PC-3 (cell line): ENCODE data around the gene TLE3. TPM values are rescaled to one million over a fixed set of nuclear protein-coding genes. Genes with fewer than 3 reads are reported as not detected.

Experiments used
- ATAC-seq: fragments of 200-7000 bp; cut with Tn5 transposase; 2 replicates; pipeline ENCODE4 v1.9.1; 2020; ENCODE audit warnings: mild to moderate bottlenecking, moderate library complexity
- BruUV-seq: library from RNA; stranded (reverse); fragments of 400-500 nt; replicated peaks from 2 replicates; lab custom pipeline; 2021; lab: Mats Ljungman, UMichigan
- CTCF ChIA-PET: fragments of 300-600 bp; sonication (Branson Sonifier 250); formaldehyde crosslinking; loops from one replicate; lab custom pipeline; 2022; ENCODE audit warnings: antibody characterized with exemption; lab: Charles Lee
- POLR2A ChIA-PET: fragments of 300-600 bp; sonication (Branson Sonifier 250); formaldehyde crosslinking; loops from one replicate; lab custom pipeline; 2022; ENCODE audit warnings: antibody characterized with exemption; ENCODE audit not compliant: unreplicated experiment; lab: Charles Lee
- DNase-seq: peaks from one replicate; pipeline ENCODE4 v3.0.0-alpha.2; 2015
- H2AFZ ChIP-seq: fragments of 300-600 bp; sonication (generic); 2 replicates; pipeline ENCODE4 v1.6.0; 2016; ENCODE audit warnings: antibody characterized with exemption, low read length
- H3F3A ChIP-seq: fragments of 300-600 bp; sonication (generic); one replicate; pipeline ENCODE4 v1.6.0; 2017; ENCODE audit warnings: antibody characterized with exemption, low read length, control low read depth, mild to moderate bottlenecking; ENCODE audit not compliant: unreplicated experiment
- H3K27ac ChIP-seq: fragments of 300-600 bp; sonication (generic); 2 replicates; pipeline ENCODE4 v1.5.1; 2016; ENCODE audit warnings: mild to moderate bottlenecking, low read length
- H3K27me3 ChIP-seq: fragments of 300-600 bp; sonication (generic); 2 replicates; pipeline ENCODE4 v1.6.1; 2016; ENCODE audit warnings: low read length, mixed read lengths
- H3K36me3 ChIP-seq: fragments of 300-600 bp; sonication (generic); 2 replicates; pipeline ENCODE4 v1.6.1; 2016; ENCODE audit warnings: low read depth, mixed run types, low read length, mixed read lengths
- H3K4me1 ChIP-seq: fragments of 300-600 bp; sonication (generic); 2 replicates; pipeline ENCODE4 v1.5.1; 2016; ENCODE audit warnings: low read length; ENCODE audit not compliant: insufficient read depth
- H3K4me2 ChIP-seq: fragments of 300-600 bp; sonication (generic); 2 replicates; pipeline ENCODE4 v1.6.0; 2016; ENCODE audit warnings: low read length
- H3K4me3 ChIP-seq: fragments of 300-600 bp; sonication (generic); 2 replicates; pipeline ENCODE4 v1.5.1; 2016; ENCODE audit warnings: mild to moderate bottlenecking, low read length, mixed read lengths
- H3K79me2 ChIP-seq: fragments of 300-600 bp; sonication (generic); 2 replicates; pipeline ENCODE4 v1.6.1; 2017; ENCODE audit warnings: low read length, mixed read lengths
- H3K9ac ChIP-seq: fragments of 300-600 bp; sonication (generic); 2 replicates; pipeline ENCODE4 v1.6.0; 2016; ENCODE audit warnings: mild to moderate bottlenecking, low read length
- H3K9me2 ChIP-seq: fragments of 300-600 bp; sonication (generic); replicated peaks from 2 replicates; pipeline ENCODE4 v1.6.1; 2016; ENCODE audit warnings: mixed run types, low read length, mixed read lengths
- H3K9me3 ChIP-seq: fragments of 300-600 bp; sonication (generic); 2 replicates; pipeline ENCODE4 v1.6.1; 2016; ENCODE audit warnings: low read length, mixed read lengths
- H4K20me1 ChIP-seq: fragments of 300-600 bp; sonication (generic); 2 replicates; pipeline ENCODE4 v1.6.1; 2016; ENCODE audit warnings: low read length, mixed read lengths
- EZH2 ChIP-seq: fragments of 300-600 bp; sonication (generic); IDR thresholded peaks from one replicate; pipeline ENCODE4 v1.6.1; 2017; ENCODE audit warnings: antibody characterized with exemption, mild to moderate bottlenecking, low read length; ENCODE audit not compliant: unreplicated experiment
- EZH2phosphoT487 ChIP-seq: fragments of 300-600 bp; sonication (generic); IDR thresholded peaks from 2 replicates; pipeline ENCODE4 v1.6.1; 2018; ENCODE audit warnings: mild to moderate bottlenecking, antibody characterized with exemption, low read length, borderline replicate concordance
- intact Hi-C: fragments of 100-400 bp; cut with micrococcal nuclease; formaldehyde crosslinking; loops from 2 replicates; pipeline ENCODE4 v1.9.0; 2023
- total RNA-seq: library from RNA; depleted of rRNA; stranded (reverse); fragments of >200 nt; gene quantifications from 2 replicates; pipeline ENCODE4 v1.2.3, GENCODE V29; 2014
- TF ChIP-seq, protein P1 (sequence below): fragments of 300-600 bp; sonication (generic); conservative IDR thresholded peaks from 2 replicates; pipeline ENCODE4 v1.5.1; 2017; ENCODE audit warnings: antibody characterized with exemption, low read depth, mild to moderate bottlenecking, low read length

Gene TLE3
- total RNA-seq, 1 experiment from 2014 or later = 72.5 TPM

DNA sequence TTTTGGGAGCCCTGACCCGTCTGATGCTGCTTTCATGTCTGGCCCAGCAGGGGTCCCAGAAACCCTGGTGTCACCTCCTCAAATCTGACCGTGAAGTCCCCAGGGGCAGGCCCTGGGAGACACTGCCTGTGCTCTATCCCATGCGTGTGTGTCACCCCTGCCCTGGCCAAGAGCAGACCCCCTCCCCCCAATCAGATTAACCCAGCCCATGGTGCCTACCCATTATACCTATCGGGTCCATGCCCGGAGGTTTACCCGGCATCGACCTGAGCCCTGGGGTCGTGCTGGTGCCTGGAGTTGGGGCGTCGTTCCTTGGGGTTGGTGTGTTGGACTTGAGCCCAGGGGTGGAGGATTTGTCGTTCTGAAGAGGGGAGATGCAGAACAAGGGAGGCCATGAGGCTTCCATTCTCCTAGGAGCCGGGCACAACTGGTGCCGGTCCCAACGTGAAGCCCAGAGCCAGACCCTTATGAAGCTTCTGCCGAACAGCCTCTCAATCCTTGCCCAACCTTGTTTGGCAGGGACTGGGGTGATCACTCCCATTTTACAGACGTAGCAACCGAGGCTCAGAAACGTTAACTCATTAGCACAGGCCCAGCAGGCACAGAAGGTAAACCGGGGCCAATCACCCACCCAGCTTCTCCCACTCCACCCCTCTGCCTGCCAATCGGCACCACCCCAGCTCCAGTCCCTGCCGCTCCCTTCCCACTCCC is 39.6 kb downstream of the TLE3 start:
- Histone ChIP-seq H4K20me1 (no peaks in the 10 kb centered on the region), H3K9ac (no peak overlapping the region), H3K27ac (no peak overlapping the region), H3F3A (no peaks in the 10 kb centered on the region), H3K36me3 (peaks cover 35% of the 10 kb centered on the region), H3K27me3 (no peaks in the 10 kb centered on the region), H3K4me3 (no peak overlapping the region), H2AFZ (no peak overlapping the region), H3K9me2 (no peaks in the 10 kb centered on the region), H3K4me1 (no peaks in the 10 kb centered on the region), H3K9me3 (no peaks in the 10 kb centered on the region), H3K79me2 (no peaks in the 10 kb centered on the region), H3K4me2 (no peak overlapping the region)
- DNase-seq = no peak
- CTCF ChIA-PET = no interaction called here
- POLR2A ChIA-PET = no interaction called here
- BruUV-seq = no TSS peak
- TF ChIP-seq EZH2 (no peak), EZH2phosphoT487 (no peak)
- TF ChIP-seq, protein P1, sequence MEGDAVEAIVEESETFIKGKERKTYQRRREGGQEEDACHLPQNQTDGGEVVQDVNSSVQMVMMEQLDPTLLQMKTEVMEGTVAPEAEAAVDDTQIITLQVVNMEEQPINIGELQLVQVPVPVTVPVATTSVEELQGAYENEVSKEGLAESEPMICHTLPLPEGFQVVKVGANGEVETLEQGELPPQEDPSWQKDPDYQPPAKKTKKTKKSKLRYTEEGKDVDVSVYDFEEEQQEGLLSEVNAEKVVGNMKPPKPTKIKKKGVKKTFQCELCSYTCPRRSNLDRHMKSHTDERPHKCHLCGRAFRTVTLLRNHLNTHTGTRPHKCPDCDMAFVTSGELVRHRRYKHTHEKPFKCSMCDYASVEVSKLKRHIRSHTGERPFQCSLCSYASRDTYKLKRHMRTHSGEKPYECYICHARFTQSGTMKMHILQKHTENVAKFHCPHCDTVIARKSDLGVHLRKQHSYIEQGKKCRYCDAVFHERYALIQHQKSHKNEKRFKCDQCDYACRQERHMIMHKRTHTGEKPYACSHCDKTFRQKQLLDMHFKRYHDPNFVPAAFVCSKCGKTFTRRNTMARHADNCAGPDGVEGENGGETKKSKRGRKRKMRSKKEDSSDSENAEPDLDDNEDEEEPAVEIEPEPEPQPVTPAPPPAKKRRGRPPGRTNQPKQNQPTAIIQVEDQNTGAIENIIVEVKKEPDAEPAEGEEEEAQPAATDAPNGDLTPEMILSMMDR = no peak
- intact Hi-C loops = no loop called here
- no peak for ATAC-seq

DNA sequence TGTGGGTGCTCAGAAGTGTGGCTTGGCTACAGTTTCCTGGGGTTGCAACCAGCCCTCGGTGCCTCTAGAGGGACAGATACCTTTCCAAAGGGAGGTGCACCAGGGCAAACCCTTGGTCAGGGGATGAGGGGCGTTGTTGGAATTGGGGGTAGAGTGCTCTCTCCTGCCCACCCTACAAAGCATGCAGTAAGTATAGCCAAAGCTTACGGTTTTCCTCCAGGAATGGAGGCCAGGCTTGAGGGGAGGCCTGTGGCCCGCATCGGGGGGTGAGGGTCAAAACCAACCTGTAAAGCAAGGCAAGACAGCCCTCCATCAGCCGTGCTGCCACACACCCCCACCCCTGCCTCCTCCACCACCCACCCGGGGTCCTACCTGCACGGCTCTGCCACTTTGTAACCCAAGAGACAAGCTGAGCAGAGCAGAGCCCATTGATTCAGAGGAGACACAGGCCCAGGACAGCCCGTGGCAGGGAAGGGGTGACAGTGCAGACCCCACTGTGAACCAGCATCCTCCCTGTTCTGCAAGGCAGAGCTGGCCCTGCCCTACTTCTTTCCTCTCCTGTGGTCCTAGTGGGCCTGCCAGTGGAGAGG is 41.5 kb downstream of the TLE3 start:
- H4K20me1 ChIP-seq = no peaks in the 10 kb centered on the region
- no peak for TF ChIP-seq EZH2
- TF ChIP-seq EZH2phosphoT487 = no peak
- TF ChIP-seq, protein P1 = no peak
- no TSS peak for BruUV-seq
- H3K27me3 ChIP-seq = no peaks in the 10 kb centered on the region
- H3K79me2 ChIP-seq = no peaks in the 10 kb centered on the region
- no peak overlapping the region for H3K4me3 ChIP-seq
- no peaks in the 10 kb centered on the region for H3K9me3 ChIP-seq
- no peaks in the 10 kb centered on the region for H3K4me1 ChIP-seq
- ATAC-seq (no peak), DNase-seq (no peak)
- H3K36me3 ChIP-seq = peaks cover 40% of the 10 kb centered on the region
- H3F3A ChIP-seq = no peaks in the 10 kb centered on the region
- intact Hi-C loops = no loop called here
- H3K9ac ChIP-seq = no peak overlapping the region
- H3K4me2 ChIP-seq = no peak overlapping the region
- CTCF ChIA-PET = no interaction called here
- H2AFZ ChIP-seq = no peak overlapping the region
- POLR2A ChIA-PET = no interaction called here
- H3K9me2 ChIP-seq = no peaks in the 10 kb centered on the region
- no peak overlapping the region for H3K27ac ChIP-seq

DNA sequence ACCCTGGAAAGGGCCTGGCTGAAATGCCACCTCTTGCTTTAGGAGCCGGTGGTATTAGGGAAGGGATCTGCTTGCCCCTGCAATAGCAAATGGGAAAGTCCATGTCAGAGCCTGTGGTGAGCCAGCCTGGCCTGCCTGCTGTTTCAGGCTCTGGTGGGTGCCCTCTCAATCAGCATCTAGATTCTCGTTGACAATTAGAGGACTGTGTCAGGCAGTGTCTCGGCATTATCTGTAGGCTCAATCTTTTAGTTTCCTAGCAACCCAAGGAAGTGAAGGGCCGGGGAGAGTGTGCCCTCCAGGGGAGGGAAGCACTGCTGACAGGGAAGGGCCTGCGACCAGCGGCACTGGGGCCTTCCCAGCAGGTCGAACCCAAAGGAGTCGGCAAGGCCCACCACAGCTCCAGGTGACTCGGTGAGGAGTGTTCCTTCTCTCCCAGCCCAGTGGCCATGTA is 42.1 kb downstream of the TLE3 start:
- no peak overlapping the region for H3K27ac ChIP-seq
- no peak overlapping the region for H3K4me3 ChIP-seq
- no peak for ATAC-seq
- no peaks in the 10 kb centered on the region for H3K79me2 ChIP-seq
- no peak overlapping the region for H3K4me2 ChIP-seq
- H3K9me3 ChIP-seq = no peaks in the 10 kb centered on the region
- H3K4me1 ChIP-seq = no peaks in the 10 kb centered on the region
- intact Hi-C loops = no loop called here
- DNase-seq = no peak
- no peaks in the 10 kb centered on the region for H3K9me2 ChIP-seq
- POLR2A ChIA-PET = no interaction called here
- peaks cover 43% of the 10 kb centered on the region for H3K36me3 ChIP-seq
- H3F3A ChIP-seq = no peaks in the 10 kb centered on the region
- H3K27me3 ChIP-seq = no peaks in the 10 kb centered on the region
- H2AFZ ChIP-seq = no peak overlapping the region
- TF ChIP-seq EZH2phosphoT487 (no peak), EZH2 (no peak)
- TF ChIP-seq, protein P1 = no peak
- H4K20me1 ChIP-seq = no peaks in the 10 kb centered on the region
- BruUV-seq = no TSS peak
- CTCF ChIA-PET = no interaction called here
- no peak overlapping the region for H3K9ac ChIP-seq
